NOMO-1 treated with DMSO at 0.1 percent for 48 hours (cell line): ENCODE results near the gene LRRK1.

ENCODE experiments used
- DNase-seq: peaks from one replicate; lab custom pipeline; 2025; ENCODE audit not compliant: unreplicated experiment; lab: John Stamatoyannopoulos, UW

LRRK1 gene

GRCh38 chr15:101107101-101107500 lies 187.9 kb downstream of the LRRK1 start:
- DNase-seq: no peak

- DNase-seq: no peak
Observed at GRCh38 chr15:101107625-101108460, 188.7 kb downstream of the LRRK1 start.

- no peak for DNase-seq
Observed at GRCh38 chr15:101108461-101108775, 189.3 kb downstream of the LRRK1 start.

GRCh38 chr15:101108791-101109190 lies 189.6 kb downstream of the LRRK1 start:
- DNase-seq: no peak

- DNase-seq: no peak
Observed at GRCh38 chr15:101110681-101111569, 191.8 kb downstream of the LRRK1 start.

GRCh38 chr15:101111570-101112262 lies 192.6 kb downstream of the LRRK1 start:
- no peak for DNase-seq

GRCh38 chr15:101112336-101113113 lies 193.4 kb downstream of the LRRK1 start:
- DNase-seq: no peak

- DNase-seq: no peak
Observed at GRCh38 chr15:101113114-101114005, 194.2 kb downstream of the LRRK1 start.

GRCh38 chr15:101114166-101114565 lies 195.0 kb downstream of the LRRK1 start:
- no peak for DNase-seq

- no peak for DNase-seq
Observed at GRCh38 chr15:101114610-101115009, 195.5 kb downstream of the LRRK1 start.

GRCh38 chr15:101115393-101115785 lies 196.2 kb downstream of the LRRK1 start:
- no peak for DNase-seq

GRCh38 chr15:101115786-101116680 lies 196.9 kb downstream of the LRRK1 start:
- peak; percentile 35 for DNase-seq

GRCh38 chr15:101116681-101116976 lies 197.5 kb downstream of the LRRK1 start:
- no peak for DNase-seq

- no peak for DNase-seq
Observed at GRCh38 chr15:101118116-101118515, 199.0 kb downstream of the LRRK1 start.

- DNase-seq: no peak
Observed at GRCh38 chr15:101118615-101119014, 199.5 kb downstream of the LRRK1 start.

- no peak for DNase-seq
Observed at GRCh38 chr15:101119181-101119580, 200.0 kb downstream of the LRRK1 start.
